ENCODE data around the gene CASK.
A peak's percentile ranks its signal among the peaks of the same experiment; 100 is the strongest.

CASK gene

DNA sequence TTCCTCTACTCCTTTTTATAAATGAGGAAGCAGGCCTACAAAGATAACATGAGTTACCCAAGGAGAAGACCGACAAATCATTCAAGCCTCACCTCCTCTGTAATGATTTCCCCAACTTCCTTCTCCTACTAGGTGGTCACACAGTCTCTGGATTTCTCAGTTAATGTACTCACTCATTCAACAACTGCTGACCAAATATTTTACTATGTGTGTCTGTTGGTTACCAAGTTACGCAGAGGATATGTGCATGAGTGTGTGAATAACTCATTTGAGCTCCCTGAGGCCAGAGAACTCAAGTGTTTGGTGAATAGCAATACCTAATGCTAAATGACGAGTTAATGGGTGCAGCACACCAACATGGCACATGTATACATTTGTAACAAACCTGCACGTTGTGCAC, 10.4 kb downstream of the CASK start:
- no peak for DNase-seq

DNA sequence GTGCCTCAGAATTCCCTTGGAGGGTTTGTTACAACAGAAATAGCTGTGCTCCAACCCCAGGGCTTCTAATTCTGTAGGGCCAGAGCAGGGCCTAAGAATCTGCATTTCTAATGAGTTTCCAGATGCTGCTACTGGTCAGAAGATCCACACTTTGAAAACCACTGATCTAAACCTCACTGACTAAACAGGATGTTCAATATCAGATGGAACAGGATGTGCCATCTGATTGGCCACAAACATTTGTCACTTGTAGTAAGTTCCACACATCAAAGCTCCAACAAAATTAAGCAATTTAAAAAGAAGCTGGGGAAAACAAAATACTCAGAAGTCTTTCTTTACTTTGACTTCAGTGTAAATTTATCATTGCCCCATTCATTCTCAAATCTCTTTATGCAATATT, 14.3 kb downstream of the CASK start:
- DNase-seq: no peak

GRCh38 chrX:41906515-41907187, 16.7 kb downstream of the CASK start:
- DNase-seq: no peak

DNA sequence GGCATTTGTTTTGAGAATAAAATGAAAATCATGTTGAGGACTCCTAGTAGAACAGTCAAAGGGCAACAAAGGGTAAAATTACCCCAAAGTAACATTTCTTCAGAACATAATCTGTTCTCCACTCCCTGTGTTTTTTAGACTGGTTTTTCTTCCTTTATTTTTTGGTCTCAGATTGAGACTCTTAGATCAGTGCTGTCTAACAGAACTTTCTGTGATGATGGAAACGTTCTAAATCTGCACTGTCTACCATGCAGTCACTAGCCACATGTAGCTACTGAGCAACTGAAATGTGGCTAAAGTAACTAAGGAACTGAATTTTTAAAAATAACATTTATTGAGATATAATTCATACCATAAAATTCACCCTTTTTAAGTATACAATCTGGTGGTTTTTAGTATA, 19.8 kb downstream of the CASK start:
- no peak for DNase-seq

- DNase-seq: no peak
These were observed 23.0 kb downstream of the CASK start for GRCh38 chrX:41900321-41900720.

DNA sequence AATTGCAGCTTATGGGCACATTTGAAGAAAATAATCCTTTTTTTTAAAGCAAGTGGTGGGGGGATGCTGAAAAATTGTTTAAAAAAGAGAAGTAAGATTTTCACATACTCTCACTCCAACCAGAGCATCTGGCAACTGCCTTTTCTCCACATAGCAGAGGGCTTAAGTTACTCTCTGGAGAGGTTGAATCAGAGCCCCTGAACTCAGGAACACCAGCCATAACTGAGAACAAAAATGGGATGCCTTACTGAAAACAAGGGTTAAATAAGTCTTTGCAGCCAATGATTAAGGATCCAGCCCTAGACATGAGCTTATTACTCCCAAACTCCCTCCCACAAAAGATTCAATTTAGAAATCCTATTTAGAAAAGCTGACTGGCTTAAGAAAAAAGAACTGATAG, 27.5 kb downstream of the CASK start:
- DNase-seq: no peak

DNA sequence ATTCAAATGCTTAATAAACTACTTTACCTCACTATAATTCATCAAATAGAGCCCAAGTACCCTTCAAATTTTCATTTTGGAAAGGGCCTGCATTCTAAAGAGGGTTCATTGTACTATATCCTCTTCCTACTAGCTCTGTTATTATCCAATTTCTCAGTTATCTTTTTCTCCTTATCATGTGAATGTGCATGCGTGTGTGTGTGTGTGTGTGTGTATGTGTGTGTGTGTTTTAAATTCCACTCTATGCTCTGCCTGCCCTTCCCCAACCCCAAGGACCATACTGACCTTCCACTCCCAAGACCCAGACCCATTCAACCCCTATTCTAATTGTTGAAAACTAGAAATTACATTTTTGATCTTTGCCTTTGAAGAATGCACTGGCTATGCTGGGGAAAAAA, 33.3 kb downstream of the CASK start:
- no peak for DNase-seq

DNA sequence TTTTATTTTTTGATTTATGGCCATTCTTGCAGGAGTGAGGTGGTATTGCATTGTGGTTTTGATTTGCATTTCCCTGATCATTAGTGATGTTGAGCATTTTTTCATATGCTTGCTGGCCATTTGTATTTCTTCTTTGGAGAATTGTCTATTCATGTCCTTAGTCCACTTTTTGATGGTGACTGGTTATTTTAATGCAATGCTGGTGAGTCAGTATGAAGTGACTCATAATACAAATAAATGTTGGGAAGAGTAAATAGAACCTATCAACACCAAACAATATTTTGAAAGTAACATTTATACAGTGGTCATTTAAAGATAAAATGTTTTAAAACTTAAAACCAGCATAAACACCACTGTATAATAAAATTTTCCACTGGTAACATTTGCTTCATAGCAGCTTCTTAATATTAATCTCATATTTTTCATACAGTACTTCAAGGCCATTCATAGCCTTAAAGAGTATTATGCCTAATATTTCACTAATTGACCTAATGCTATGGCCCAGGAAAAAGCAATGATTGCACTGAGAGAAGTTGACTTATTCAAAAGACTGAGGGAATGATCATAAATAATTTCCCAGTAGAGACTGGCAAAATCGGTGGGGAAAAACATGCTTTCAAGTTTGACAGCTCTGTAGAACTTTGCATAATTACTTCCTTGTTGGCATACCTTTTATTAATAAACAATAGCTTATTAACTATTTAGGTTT, 33.9 kb downstream of the CASK start:
- no peak for DNase-seq

- DNase-seq: no peak
These were observed 35.7 kb downstream of the CASK start for GRCh38 chrX:41887691-41888090.

GRCh38 chrX:41885724-41886123, 37.6 kb downstream of the CASK start:
- no peak for DNase-seq

- DNase-seq: no peak
These were observed 42.2 kb downstream of the CASK start for GRCh38 chrX:41881166-41881565.

DNA sequence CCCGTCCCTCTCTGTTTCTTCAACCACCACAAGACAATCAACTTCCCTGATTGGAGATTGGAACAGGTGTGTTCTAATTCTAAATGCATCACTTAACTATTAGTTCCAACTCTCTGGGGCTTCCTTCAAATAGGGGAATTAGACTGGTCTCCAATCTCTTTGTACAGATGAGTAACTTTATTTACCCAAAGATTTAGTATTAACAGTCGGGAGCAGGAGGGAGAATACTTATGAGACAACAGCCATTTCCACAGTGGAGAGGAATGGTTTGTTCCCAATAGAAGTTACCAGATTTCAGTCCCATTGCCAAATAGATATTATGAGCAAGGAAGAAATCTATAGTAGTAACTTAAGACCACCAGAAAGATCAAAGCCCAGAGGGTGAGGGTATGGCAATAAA, 46.2 kb downstream of the CASK start:
- DNase-seq: no peak

DNA sequence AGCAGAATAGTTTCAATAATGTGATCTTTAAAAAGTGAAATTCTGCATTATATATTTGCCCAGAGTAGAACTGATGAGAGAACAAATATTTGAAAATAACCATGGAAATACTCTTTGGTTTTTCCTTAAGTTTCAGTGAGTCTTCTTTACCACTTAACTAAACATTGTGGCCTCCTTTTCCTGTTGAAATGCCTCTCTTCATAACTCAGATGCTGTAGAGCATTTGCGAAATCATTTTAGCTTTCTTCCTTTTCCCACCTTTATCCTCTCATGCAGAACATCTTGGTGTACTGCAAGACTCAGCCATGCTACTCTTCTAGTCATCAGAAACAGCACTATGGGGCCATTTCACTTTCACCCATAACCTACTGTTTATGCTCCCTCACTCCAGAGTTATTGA, 48.2 kb downstream of the CASK start:
- DNase-seq: no peak

DNA sequence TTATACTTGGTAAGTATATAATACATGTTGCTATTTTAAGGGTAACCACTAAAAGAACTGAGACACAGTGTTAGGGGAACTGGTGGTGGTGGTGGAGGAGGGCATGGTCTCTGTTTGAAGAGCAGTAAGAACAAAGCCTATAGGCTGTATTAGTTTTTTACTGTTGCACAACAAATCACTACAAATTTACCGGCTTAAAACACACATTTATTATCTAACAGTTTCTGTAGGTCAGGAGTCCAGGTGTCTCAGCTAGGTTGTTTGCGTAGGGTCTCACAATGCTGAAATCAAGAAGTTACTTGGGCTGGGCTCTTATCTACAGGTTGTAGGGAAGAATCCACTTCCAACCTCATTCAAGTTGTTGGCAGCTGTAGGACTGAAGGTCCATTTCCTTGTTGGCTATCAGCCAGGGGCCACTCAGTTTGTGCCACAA, 52.6 kb downstream of the CASK start:
- no peak for DNase-seq

GRCh38 chrX:41868392-41868977, 54.9 kb downstream of the CASK start:
- DNase-seq: no peak

GRCh38 chrX:41863343-41864203, 59.8 kb downstream of the CASK start:
- peak; percentile 6 for DNase-seq

DNA sequence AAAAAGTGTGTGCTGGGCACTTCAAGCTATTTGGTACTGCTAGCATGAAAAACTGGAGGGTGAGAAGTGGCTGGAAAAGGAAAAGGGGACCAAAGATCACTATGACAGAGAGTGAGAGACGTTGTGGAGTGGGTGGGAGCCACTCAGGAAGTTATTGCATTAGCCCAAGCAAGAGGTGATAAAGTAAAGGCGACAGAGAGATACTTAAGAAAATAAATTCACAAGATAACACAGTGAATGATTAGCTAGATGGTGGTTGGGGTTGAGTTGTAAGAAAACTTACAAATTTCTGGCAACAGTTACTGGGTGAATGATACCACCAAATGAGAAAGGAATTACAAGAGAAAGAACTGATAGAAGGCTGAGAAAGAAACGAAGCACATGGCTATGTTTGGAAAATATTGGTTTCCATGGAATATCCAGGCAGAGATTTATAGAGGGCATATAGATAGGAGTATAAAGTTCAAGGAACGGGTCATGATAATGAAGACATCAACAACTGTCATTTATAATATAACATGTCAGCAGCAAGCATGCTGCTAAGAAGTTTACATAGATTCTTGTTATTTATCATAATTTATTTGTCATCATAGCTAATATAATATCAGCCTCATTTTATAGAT, 60.7 kb downstream of the CASK start:
- no peak for DNase-seq

DNA sequence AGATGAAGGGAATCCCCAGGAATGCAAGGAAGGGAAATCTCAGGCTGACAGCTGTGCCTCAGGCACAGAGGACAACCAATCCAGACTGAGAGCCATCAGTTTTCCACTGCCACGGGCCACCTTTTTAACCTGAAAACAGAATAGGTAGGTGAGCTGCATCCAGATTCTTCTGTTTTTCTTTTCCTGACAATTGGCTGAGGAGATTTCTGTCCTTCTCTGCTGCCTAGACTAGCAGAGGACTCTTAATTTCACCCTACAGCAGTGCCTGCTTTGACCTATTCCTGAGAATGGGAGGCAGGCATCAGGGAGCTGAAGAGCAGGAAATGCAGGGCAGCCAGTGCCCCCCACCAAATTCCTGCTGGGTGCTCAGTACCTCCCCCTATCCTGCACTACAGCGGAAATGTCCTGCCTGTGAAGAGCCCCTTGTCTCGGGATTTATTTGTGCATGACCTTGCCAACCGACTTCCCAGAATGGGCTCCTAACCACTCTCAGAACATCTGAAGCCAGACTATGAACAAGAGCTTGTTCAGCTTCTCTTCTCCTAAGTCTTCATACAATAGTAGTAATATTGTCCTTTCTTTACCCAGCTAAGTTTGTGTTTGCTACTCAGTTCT, 65.1 kb downstream of the CASK start:
- no peak for DNase-seq

- no peak for DNase-seq
These were observed 65.7 kb downstream of the CASK start for GRCh38 chrX:41857670-41858069.

GRCh38 chrX:41846714-41847113, 76.6 kb downstream of the CASK start:
- DNase-seq: no peak

GRCh38 chrX:41837270-41837944, 85.9 kb downstream of the CASK start:
- no peak for DNase-seq

DNA sequence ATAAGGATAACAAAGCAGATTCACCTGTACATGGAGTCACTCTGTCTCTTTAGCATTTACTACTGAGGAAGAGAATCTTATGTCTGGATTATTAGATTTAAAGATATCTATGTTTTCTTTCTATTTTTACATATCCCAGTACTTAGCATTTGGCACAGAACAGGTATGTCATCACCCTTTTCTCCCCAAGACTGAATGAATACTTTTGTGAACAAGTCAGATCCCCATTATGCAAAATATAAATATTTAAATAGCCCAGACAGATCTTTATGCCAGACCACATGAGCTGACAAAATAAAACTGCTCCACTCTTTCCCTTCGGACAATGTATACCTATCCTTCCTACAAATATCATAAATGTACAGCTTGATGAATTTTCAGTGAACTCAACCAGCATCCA, 94.5 kb downstream of the CASK start:
- DNase-seq: no peak

Data from OCI-M1 (cell line).